ENCODE results near the gene BACE2.
"Not testable (repeated sequence)": the region's sequence is repeated elsewhere in the genome, so short reads cannot be mapped to it uniquely, and the experiment has no call there.

BACE2 gene

DNA sequence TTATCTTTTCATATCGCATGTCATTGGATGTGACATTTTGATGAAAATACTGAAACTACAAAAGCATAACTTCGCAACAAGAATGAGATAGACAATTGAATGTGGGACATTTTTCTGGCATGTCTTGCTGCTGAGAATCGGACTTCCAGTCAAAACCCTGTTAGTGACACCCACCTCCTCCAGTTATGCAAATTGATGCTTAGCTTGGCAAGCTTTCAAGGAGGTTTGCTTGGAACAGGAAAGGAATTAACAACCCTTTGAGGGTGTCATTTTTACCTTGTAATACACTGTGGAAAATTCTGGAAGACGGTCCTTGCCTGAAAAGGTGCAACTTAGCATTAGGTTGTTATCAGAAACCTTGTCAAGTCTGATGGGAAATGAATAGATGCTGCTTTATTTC lies 109.9 kb downstream of the BACE2 start:
- Mint-ChIP-seq H3K4me3 (no peak overlapping the region), H3K36me3 (peaks cover 29% of the 10 kb centered on the region), H3K4me1 (no peaks in the 10 kb centered on the region), H3K27ac (no peak overlapping the region), H3K27me3 (no peaks in the 10 kb centered on the region), H3K9me3 (peaks cover 1% of the 10 kb centered on the region)
- no peak for ATAC-seq

- no peak overlapping the region for H3K4me3 Mint-ChIP-seq
- no peaks in the 10 kb centered on the region for H3K9me3 Mint-ChIP-seq
- H3K4me1 Mint-ChIP-seq: no peaks in the 10 kb centered on the region
- ATAC-seq: no peak
- H3K27me3 Mint-ChIP-seq: no peaks in the 10 kb centered on the region
- peaks cover 14% of the 10 kb centered on the region for H3K36me3 Mint-ChIP-seq
- no peak overlapping the region for H3K27ac Mint-ChIP-seq
These were observed 112.4 kb downstream of the BACE2 start for GRCh38 chr21:41280115-41280919.

- no peaks in the 10 kb centered on the region for H3K27me3 Mint-ChIP-seq
- H3K36me3 Mint-ChIP-seq: no peaks in the 10 kb centered on the region
- no peaks in the 10 kb centered on the region for H3K4me1 Mint-ChIP-seq
- ATAC-seq: no peak
- H3K9me3 Mint-ChIP-seq: no peaks in the 10 kb centered on the region
- no peak overlapping the region for H3K27ac Mint-ChIP-seq
- no peak overlapping the region for H3K4me3 Mint-ChIP-seq
These were observed 114.5 kb downstream of the BACE2 start for GRCh38 chr21:41282412-41282811.

DNA sequence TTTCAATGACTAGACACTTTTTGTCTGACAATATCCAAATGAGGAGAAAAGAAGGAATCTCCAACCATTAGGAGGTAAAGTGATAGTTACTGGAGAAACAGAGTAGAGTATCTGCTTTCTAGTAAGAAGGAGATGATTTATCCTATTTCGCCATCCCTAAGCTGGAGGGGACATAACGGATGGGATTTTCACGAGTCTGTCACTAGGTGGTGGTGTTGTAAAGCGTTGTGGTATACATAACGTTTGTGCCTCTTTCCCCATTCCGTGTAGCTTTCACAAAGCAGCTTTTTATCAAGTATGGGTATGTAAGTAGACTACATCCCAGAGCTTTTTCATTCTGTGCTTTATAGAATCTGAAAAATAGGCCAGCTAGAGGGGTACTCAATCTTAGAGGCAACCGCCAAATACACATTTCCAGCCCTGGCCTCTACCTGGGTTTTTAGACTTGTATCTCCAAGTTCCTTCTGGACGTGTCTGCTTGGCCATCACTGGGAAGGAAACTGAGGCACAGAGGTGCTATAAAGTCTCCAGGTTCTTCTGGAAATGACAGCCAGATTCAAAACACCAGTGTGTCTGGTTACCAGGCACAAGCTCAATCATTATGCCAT lies 115.4 kb downstream of the BACE2 start:
- Mint-ChIP-seq H3K9me3 (no peaks in the 10 kb centered on the region), H3K4me3 (no peak overlapping the region), H3K27ac (no peak overlapping the region), H3K27me3 (no peaks in the 10 kb centered on the region), H3K36me3 (no peaks in the 10 kb centered on the region), H3K4me1 (no peaks in the 10 kb centered on the region)
- peak; percentile 83 for ATAC-seq

GRCh38 chr21:41289431-41289830 lies 121.5 kb downstream of the BACE2 start:
- Mint-ChIP-seq H3K4me1 (no peaks in the 10 kb centered on the region), H3K4me3 (no peak overlapping the region), H3K36me3 (no peaks in the 10 kb centered on the region), H3K27me3 (peaks cover 33% of the 10 kb centered on the region), H3K27ac (no peak overlapping the region), H3K9me3 (no peaks in the 10 kb centered on the region)
- no peak for ATAC-seq

GRCh38 chr21:41290106-41290799 lies 122.3 kb downstream of the BACE2 start:
- Mint-ChIP-seq H3K27me3 (peaks cover 41% of the 10 kb centered on the region), H3K4me3 (no peak overlapping the region), H3K9me3 (no peaks in the 10 kb centered on the region), H3K36me3 (no peaks in the 10 kb centered on the region), H3K4me1 (no peaks in the 10 kb centered on the region), H3K27ac (no peak overlapping the region)
- no peak for ATAC-seq

- no peak for ATAC-seq
- Mint-ChIP-seq H3K27ac (no peak overlapping the region), H3K4me3 (no peak overlapping the region), H3K9me3 (no peaks in the 10 kb centered on the region), H3K4me1 (no peaks in the 10 kb centered on the region), H3K36me3 (no peaks in the 10 kb centered on the region), H3K27me3 (peaks cover 52% of the 10 kb centered on the region)
These were observed 126.7 kb downstream of the BACE2 start for GRCh38 chr21:41294548-41295231.

DNA sequence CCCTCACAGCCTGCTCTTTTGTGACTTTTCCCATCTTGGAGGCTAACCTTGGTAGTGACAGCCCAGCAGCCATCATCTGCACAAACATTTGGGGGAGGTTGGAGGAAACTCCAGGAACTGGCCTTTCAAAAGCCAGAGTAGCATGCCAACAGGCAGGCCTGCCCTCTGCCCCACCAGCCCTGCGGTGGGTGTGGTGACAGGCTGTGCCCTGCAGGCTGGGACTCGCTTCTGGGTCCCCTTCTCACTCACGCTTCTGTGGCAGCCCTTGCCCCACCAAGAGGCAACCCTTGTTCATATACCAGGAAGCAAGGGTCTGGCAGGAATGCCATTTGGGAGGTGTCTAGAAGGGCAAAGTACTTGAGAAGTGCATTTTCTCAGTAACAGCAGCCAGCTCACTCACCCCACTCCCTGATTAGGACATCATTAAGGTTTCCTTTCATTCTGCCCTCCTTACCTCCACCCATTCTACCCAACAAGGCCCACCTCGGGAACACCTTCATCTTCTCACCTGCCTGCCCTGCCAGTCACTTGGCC lies 127.8 kb downstream of the BACE2 start:
- no peaks in the 10 kb centered on the region for H3K4me1 Mint-ChIP-seq
- no peak for ATAC-seq
- H3K36me3 Mint-ChIP-seq: no peaks in the 10 kb centered on the region
- no peak overlapping the region for H3K4me3 Mint-ChIP-seq
- no peaks in the 10 kb centered on the region for H3K9me3 Mint-ChIP-seq
- H3K27ac Mint-ChIP-seq: no peak overlapping the region
- peaks cover 45% of the 10 kb centered on the region for H3K27me3 Mint-ChIP-seq

DNA sequence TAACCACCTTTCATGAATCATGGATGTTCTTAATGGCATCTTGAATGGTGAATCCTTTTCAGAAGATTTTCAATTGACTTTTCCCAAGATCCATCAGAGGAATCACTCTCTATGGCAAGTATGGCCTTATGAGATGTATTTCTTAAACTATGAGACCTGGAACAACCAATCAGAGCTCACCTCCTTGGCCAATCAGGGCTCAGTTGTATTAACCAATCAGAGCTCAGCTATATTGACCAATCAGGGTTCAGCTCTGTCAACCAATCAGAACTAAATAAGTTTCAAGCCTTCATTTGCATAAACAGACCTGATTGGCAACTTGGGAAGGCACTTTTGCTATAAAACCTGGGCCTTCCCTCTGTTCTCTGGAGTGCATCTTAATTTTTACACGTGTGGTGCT lies 135.0 kb downstream of the BACE2 start:
- Mint-ChIP-seq H3K4me3 (no peak overlapping the region), H3K4me1 (no peaks in the 10 kb centered on the region), H3K36me3 (no peaks in the 10 kb centered on the region), H3K27ac (no peak overlapping the region), H3K27me3 (peaks cover 8% of the 10 kb centered on the region), H3K9me3 (peaks cover 4% of the 10 kb centered on the region)
- no peak for ATAC-seq

GRCh38 chr21:41304068-41304720 lies 136.2 kb downstream of the BACE2 start:
- ATAC-seq: peak; percentile 43
- H3K27me3 Mint-ChIP-seq: peaks cover 12% of the 10 kb centered on the region
- H3K4me3 Mint-ChIP-seq: no peak overlapping the region
- no peak overlapping the region for H3K27ac Mint-ChIP-seq
- peaks cover 4% of the 10 kb centered on the region for H3K9me3 Mint-ChIP-seq
- no peaks in the 10 kb centered on the region for H3K4me1 Mint-ChIP-seq
- no peaks in the 10 kb centered on the region for H3K36me3 Mint-ChIP-seq

- H3K4me3 Mint-ChIP-seq: no peak overlapping the region
- H3K27ac Mint-ChIP-seq: no peak overlapping the region
- H3K4me1 Mint-ChIP-seq: no peaks in the 10 kb centered on the region
- ATAC-seq: no peak
- peaks cover 27% of the 10 kb centered on the region for H3K27me3 Mint-ChIP-seq
- no peaks in the 10 kb centered on the region for H3K36me3 Mint-ChIP-seq
- H3K9me3 Mint-ChIP-seq: peaks cover 4% of the 10 kb centered on the region
These were observed 139.3 kb downstream of the BACE2 start for GRCh38 chr21:41307219-41307618.

DNA sequence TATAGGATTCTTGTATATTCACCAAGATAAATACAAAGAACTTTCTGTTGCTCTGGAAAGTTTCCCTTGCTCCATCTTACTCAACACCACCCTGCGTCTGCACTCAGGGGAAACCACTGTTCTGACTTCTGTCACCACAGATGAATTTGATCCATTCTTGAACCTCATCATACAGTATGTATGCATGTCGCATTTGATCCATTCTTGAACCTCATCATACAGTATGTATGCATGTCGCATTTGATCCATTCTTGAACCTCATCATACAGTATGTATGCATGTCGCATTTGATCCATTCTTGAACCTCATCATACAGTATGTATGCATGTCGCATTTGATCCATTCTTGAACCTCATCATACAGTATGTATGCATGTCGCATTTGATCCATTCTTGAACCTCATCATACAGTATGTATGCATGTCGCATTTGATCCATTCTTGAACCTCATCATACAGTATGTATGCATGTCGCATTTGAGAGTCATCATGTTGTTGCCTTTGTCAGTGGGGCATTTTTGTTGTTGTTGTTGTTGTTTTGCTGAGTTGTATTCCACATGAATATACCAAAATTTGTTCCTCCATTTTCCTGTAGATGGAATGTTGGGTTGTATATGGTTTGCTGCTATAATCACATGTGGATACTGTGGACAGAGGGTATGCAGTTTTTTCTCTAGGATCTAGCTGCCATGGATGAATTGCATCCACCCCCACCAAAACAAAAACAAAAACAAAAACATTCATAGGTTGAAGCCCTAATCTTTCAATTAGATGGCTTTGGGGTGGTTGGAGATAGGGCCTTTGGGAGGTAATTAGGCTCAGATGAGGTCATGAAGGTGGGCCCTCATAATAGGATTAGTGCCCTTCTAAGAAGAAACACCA lies 145.6 kb downstream of the BACE2 start:
- H3K27me3 Mint-ChIP-seq: peaks cover 51% of the 10 kb centered on the region
- ATAC-seq, H3K36me3 Mint-ChIP-seq: not testable (repeated sequence)

DNA sequence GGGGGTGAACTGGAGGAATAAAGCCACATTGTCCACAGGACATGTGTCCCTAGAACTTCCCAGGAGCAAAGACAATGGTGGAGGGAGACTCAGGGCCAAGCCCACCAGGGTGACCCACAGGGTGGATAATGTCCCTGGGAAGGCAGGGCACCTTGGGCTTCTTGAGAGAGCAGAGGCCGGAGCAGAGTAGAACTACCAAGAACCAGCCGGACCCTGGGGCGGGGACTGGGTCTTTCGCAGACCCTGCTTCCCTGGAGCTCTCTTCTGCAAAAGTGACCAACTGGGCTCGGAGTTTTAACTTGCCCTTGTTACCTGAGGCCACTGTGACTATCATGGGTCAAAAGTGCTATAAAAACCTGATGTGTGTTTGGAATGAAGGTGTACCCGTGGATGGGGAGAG lies 147.8 kb downstream of the BACE2 start:
- Mint-ChIP-seq H3K36me3 (no peaks in the 10 kb centered on the region), H3K27me3 (peaks cover 37% of the 10 kb centered on the region), H3K27ac (no peak overlapping the region), H3K4me1 (no peaks in the 10 kb centered on the region), H3K4me3 (no peak overlapping the region), H3K9me3 (no peaks in the 10 kb centered on the region)
- no peak for ATAC-seq

More for the DNA sequence above, 145.6 kb downstream of the BACE2 start:
- not testable (repeated sequence) for H3K9me3 Mint-ChIP-seq, H3K4me1 Mint-ChIP-seq, H3K27ac Mint-ChIP-seq, H3K4me3 Mint-ChIP-seq
